ENCODE measurements around the gene ZMIZ2. TPM values are rescaled to one million over a fixed set of nuclear protein-coding genes. Genes with fewer than 3 reads are reported as not detected.

Gene ZMIZ2
- total RNA-seq, 2 donors from 2014 or later, result 88.7 to 134 TPM

- Mint-ChIP-seq H3K4me1 (no peaks in the 10 kb centered on the region), H3K4me3 (no peak overlapping the region), H3K9me3 (no peaks in the 10 kb centered on the region), H3K36me3 (ENCODE audit: low read depth) (no peaks in the 10 kb centered on the region), H3K27ac (no peak overlapping the region), H3K27me3 (no peaks in the 10 kb centered on the region)
- ATAC-seq (replicated peaks), result no peak
These were observed 60.3 kb downstream of the ZMIZ2 start for GRCh38 chr7:44808914-44809393.

DNA sequence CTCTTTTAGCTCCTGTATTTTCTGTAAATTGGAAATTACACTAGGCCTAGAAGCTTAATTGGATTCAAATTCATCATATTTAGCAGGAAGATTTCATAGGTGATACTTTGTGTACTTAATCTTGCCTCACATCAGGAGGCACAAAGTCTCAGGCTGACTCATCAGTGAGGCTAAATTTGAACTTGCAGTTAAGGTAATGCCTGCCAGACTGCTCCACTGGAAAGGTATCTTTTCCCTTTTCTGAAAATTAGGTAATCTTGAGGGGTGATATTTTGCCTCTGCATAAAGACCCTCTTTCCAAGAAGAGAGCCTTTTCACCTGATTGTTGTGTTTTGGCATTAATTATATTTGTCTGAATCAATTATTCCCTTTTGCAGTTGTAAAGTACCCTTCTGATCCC lies 62.4 kb downstream of the ZMIZ2 start:
- Mint-ChIP-seq H3K4me3 (no peak overlapping the region), H3K9me3 (no peaks in the 10 kb centered on the region), H3K4me1 (no peaks in the 10 kb centered on the region), H3K36me3 (ENCODE audit: low read depth) (no peaks in the 10 kb centered on the region), H3K27me3 (no peaks in the 10 kb centered on the region), H3K27ac (no peak overlapping the region)
- no peak for ATAC-seq (replicated peaks)

DNA sequence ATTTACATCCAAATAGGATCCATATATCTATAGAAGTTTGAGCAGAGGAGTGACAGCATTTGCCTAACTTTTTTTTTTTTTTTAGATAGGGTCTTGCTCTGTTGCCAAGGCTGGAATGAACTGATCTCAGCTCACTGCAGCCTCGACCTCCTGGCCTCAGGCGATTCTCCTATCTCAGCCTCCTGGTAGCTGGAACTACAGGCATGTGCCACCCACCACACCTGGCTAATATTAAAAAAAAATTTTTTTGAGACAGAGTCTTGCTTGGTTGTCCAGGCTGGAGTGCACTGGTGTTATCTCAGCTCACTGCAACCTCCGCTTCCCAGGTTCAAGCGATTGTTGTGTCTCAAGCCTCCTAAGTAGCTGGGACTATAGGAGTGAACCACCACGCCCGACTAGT lies 62.9 kb downstream of the ZMIZ2 start:
- Mint-ChIP-seq H3K27me3 (no peaks in the 10 kb centered on the region), H3K4me1 (no peaks in the 10 kb centered on the region), H3K4me3 (no peak overlapping the region), H3K9me3 (no peaks in the 10 kb centered on the region), H3K27ac (no peak overlapping the region), H3K36me3 (ENCODE audit: low read depth) (no peaks in the 10 kb centered on the region)
- ATAC-seq (replicated peaks), result no peak

- Mint-ChIP-seq H3K4me3 (no peak overlapping the region), H3K9me3 (no peaks in the 10 kb centered on the region), H3K27ac (no peak overlapping the region), H3K27me3 (no peaks in the 10 kb centered on the region), H3K36me3 (ENCODE audit: low read depth) (no peaks in the 10 kb centered on the region), H3K4me1 (no peaks in the 10 kb centered on the region)
- no peak for ATAC-seq (replicated peaks)
These were observed 66.3 kb downstream of the ZMIZ2 start for GRCh38 chr7:44814919-44815318.

- Mint-ChIP-seq H3K9me3 (no peaks in the 10 kb centered on the region), H3K4me1 (peaks cover under 1% of the 10 kb centered on the region)
These were observed 70.6 kb downstream of the ZMIZ2 start for GRCh38 chr7:44819292-44819691.

More at GRCh38 chr7:44819292-44819691, 70.6 kb downstream of the ZMIZ2 start:
- Mint-ChIP-seq H3K4me3 (no peak overlapping the region), H3K36me3 (ENCODE audit: low read depth) (no peaks in the 10 kb centered on the region), H3K27ac (no peak overlapping the region), H3K27me3 (no peaks in the 10 kb centered on the region)
- ATAC-seq (replicated peaks), result no peak

Other genes with a start within 250 kb of the ZMIZ2 start
- gene NPC1L1, start 207.5 kb upstream of the ZMIZ2 start, total RNA-seq, result under 1 TPM in 1 of 2 donors, not detected in 1; 0.32 TPM
- 100 to 1,000 TPM in 1 of 2 donors, 10 to 100 TPM in 1; 80.2 to 110 TPM for gene DDX56, start 174.9 kb upstream of the ZMIZ2 start, total RNA-seq
- 100 to 1,000 TPM in 1 of 2 donors, 10 to 100 TPM in 1; 78.2 to 103 TPM for gene TMED4, start 166.6 kb upstream of the ZMIZ2 start, total RNA-seq
- gene OGDH, start 142.2 kb upstream of the ZMIZ2 start, total RNA-seq, result 100 to 1,000 TPM in 1 of 2 donors, 10 to 100 TPM in 1; 77.6 to 128 TPM
- 1,000 to 10,000 TPM; 1,915 to 2,917 TPM for gene PPIA, start 47.8 kb downstream of the ZMIZ2 start, total RNA-seq
- 100 to 1,000 TPM; 156 to 157 TPM for gene H2AZ2, start 99.2 kb downstream of the ZMIZ2 start, total RNA-seq
- gene PURB, start 136.7 kb downstream of the ZMIZ2 start, total RNA-seq, result 10 to 100 TPM; 22.5 to 24.5 TPM
- gene MYO1G, start 230.2 kb downstream of the ZMIZ2 start, total RNA-seq, result 100 to 1,000 TPM; 316 to 649 TPM